GM21390 (cell line): ENCODE measurements around the gene MAP3K21.

Experiments used
- ATAC-seq: cut with Tn5 transposase; IDR thresholded peaks from one replicate; pipeline ENCODE4 v1.9.1; 2021; ENCODE audit not compliant: unreplicated experiment

The MAP3K21 gene

GRCh38 chr1:233357595-233358397 lies 30.3 kb downstream of the MAP3K21 start:
- ATAC-seq, result no peak

- ATAC-seq, result no peak
Measured at GRCh38 chr1:233359431-233359830, 31.9 kb downstream of the MAP3K21 start.

GRCh38 chr1:233359905-233360304 lies 32.4 kb downstream of the MAP3K21 start:
- no peak for ATAC-seq

GRCh38 chr1:233360525-233361102 lies 33.1 kb downstream of the MAP3K21 start:
- no peak for ATAC-seq

- no peak for ATAC-seq
Measured at GRCh38 chr1:233361876-233362275, 34.4 kb downstream of the MAP3K21 start.

GRCh38 chr1:233362743-233363142 lies 35.2 kb downstream of the MAP3K21 start:
- ATAC-seq, result no peak

GRCh38 chr1:233364026-233364425 lies 36.5 kb downstream of the MAP3K21 start:
- ATAC-seq, result no peak

GRCh38 chr1:233364695-233365539 lies 37.4 kb downstream of the MAP3K21 start:
- ATAC-seq, result no peak

GRCh38 chr1:233366575-233366974 lies 39.1 kb downstream of the MAP3K21 start:
- ATAC-seq, result no peak

- ATAC-seq, result no peak
Measured at GRCh38 chr1:233367057-233367803, 39.7 kb downstream of the MAP3K21 start.

- ATAC-seq, result no peak
Measured at GRCh38 chr1:233368106-233368788, 40.7 kb downstream of the MAP3K21 start.

- no peak for ATAC-seq
Measured at GRCh38 chr1:233368789-233369130, 41.2 kb downstream of the MAP3K21 start.

- no peak for ATAC-seq
Measured at GRCh38 chr1:233372218-233373120, 44.9 kb downstream of the MAP3K21 start.

GRCh38 chr1:233373226-233373625 lies 45.7 kb downstream of the MAP3K21 start:
- ATAC-seq, result no peak

GRCh38 chr1:233375653-233376052 lies 48.1 kb downstream of the MAP3K21 start:
- no peak for ATAC-seq

- ATAC-seq, result no peak
Measured at GRCh38 chr1:233376382-233377110, 49.0 kb downstream of the MAP3K21 start.

- ATAC-seq, result peak; percentile 79
Measured at GRCh38 chr1:233379869-233380438, 52.4 kb downstream of the MAP3K21 start.

- ATAC-seq, result no peak
Measured at GRCh38 chr1:233381806-233382205, 54.3 kb downstream of the MAP3K21 start.

- no peak for ATAC-seq
Measured at GRCh38 chr1:233383984-233384383, 56.5 kb downstream of the MAP3K21 start.
